Measurements from ENCODE around the gene SMPD3.

DNA sequence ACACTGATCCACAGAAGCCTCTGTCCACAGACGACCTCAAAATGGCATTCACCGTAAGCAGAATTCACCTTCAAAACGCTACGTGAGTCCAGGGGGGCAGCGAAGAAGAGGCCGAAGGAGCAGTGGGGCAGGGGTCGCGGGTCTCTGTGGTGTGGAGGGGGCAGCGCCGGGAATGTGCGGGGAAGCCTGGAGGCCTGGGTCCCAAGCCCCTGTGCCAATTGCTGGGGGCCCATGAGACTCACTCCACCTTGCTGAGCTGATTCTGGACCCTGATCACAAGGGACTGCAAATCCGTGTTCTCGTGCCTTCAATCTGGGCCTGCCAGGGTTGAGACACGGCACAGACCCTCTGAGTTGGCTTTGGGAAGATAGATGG, 43.3 kb upstream of the SMPD3 start:
- TF ChIP-seq, protein P1, sequence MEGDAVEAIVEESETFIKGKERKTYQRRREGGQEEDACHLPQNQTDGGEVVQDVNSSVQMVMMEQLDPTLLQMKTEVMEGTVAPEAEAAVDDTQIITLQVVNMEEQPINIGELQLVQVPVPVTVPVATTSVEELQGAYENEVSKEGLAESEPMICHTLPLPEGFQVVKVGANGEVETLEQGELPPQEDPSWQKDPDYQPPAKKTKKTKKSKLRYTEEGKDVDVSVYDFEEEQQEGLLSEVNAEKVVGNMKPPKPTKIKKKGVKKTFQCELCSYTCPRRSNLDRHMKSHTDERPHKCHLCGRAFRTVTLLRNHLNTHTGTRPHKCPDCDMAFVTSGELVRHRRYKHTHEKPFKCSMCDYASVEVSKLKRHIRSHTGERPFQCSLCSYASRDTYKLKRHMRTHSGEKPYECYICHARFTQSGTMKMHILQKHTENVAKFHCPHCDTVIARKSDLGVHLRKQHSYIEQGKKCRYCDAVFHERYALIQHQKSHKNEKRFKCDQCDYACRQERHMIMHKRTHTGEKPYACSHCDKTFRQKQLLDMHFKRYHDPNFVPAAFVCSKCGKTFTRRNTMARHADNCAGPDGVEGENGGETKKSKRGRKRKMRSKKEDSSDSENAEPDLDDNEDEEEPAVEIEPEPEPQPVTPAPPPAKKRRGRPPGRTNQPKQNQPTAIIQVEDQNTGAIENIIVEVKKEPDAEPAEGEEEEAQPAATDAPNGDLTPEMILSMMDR (IDR thresholded peaks at IDR 0.05) = no peak
- TF ChIP-seq POLR2A (IDR thresholded peaks at IDR 0.05) = no peak
